HT-29 (cell line): ENCODE data around the gene BEAN1. TPM values are rescaled to one million over a fixed set of nuclear protein-coding genes. Genes with fewer than 3 reads are reported as not detected.

ENCODE experiments used
- DNase-seq: peaks from one replicate; pipeline ENCODE4 v3.0.0-alpha.2; 2015; ENCODE audit warnings: low spot score
- total RNA-seq: library from RNA; depleted of rRNA; stranded (reverse); fragments of >200 nt; shearing (Covaris generic); gene quantifications from 2 replicates; pipeline ENCODE4 v1.2.3, GENCODE V29; 2014

Gene BEAN1
- total RNA-seq, 1 experiment from 2014 or later, result not detected

DNA sequence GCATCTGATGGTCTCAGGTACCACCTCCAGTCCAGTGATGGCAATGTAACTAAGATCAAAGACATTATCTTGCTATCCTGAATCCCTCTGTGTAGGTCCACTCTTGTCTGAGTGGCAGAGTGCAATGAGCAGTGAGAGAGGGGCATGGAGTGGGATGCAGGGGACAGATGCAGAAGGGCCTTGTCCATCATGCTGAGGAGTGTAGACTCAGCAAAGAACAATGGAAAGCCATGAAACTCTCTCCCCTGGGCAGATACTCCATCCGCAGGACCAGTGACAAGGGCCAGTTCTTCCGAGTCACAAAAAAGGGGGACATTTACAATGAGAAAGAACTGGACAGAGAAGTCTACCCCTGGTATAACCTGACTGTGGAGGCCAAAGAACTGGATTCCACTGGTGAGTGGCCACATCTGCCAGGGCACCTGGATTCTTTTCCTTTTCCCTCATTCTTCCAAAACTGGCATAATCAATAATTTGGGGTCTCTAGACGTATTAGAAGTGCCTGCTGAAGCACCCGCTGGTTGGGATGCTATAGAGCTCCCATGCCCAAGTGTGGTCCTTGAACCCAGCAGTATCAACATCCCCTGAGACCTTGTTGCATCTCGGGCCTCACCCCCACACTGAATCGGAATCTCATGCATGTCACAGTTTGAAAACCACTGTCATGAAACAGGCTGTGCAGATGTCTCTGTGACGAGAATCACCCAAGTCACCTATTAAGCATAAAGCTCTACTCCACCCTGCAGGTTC lies 31.1 kb upstream of the BEAN1 start:
- no peak for DNase-seq

DNA sequence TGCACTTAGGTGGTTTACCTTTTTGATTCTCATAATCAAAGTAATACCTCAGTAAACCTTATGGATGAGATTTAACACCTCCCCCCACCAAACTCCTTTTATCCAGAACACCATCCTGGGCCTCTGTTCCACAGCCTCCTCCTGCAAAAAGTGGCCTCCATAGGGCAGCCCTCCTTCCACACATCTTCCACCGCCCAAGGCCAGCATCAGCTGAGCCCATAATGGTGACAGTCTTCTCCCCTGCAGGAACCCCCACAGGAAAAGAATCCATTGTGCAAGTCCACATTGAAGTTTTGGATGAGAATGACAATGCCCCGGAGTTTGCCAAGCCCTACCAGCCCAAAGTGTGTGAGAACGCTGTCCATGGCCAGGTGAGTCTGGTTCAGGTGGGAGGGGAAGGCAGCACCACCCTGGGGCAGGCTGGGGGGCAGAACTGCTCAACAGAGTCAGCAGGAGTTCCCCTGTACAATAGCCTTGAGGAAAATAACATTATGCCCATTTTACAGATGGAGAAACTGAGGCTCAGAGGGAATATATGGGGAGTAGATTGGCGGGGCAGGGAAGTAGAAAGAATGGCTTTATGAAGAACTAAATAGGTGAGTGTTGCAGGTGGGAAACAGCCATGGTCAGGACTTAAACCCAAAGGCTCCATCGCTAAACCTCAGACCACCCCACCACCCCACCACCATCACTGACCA lies 29.2 kb upstream of the BEAN1 start:
- DNase-seq, result no peak

DNA sequence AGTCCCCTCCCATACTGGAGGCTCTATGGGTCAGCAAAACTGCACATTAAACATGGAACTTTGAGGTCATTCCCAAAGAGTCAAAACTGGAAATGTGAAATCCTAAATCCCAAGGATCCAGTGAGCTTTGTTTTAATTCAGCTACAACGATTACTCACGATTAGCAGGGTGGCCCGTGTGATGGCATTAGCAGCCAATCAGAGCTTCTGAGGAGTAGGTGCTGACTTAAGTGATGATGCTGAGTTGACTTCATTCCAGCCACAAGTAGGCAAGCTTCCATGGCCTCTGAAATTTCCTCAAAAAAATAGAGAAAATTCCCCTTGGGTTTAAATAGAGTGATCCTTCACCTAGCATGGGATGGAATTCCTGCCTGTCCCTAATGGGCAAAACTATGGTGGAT lies 28.1 kb upstream of the BEAN1 start:
- no peak for DNase-seq

DNA sequence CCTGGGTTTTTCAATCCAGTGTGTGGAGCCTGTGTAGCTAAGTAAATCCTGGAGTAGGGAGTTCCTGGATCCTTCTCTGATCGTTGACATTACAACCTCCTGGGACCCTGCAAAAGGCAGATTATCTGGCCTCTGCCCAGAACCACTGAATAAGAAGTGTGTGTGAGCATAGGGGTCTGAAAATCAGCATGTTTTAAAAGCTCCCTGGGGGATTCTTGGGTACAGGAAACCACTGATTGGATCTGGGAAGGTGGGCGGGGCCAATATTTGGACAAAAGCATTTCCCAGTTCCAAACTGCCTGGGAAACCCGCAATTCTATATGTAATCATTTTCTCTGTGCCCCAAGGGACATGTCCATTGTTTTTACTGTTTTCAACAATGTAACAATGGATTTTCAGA lies 27.2 kb upstream of the BEAN1 start:
- DNase-seq, result no peak

DNA sequence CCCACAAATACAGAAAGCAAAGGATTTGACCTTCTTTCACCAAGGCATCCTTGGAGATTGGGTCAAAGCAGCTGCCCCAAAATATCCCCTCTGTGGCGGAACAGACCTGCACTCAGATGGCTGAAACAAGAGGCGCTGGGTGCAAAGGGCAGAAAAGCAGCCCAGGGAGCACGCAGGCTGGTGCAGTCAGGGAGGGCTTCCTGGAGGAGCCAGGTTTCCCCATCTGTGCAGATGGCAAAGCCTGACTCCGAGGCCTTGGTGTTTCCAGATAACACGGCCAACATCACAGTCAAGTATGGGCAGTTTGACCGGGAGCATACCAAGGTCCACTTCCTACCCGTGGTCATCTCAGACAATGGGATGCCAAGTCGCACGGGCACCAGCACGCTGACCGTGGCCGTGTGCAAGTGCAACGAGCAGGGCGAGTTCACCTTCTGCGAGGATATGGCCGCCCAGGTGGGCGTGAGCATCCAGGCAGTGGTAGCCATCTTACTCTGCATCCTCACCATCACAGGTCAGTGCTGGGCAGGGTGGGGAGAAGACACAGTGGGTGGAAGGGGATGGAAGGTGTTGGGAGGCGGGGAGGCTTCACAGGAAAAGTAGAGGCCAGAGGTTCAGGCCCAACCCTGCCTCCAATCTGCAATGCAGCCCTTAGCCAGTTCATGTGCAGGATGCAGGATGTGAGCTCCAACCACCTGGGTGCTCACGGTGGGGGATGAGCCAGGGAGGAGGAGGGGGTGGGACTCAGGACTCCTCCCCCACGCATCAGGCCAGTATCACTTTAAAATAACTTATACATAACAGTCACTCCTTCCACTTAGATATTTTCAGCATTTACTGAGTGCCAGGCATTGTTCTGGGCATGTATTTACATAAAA lies 26.4 kb upstream of the BEAN1 start:
- DNase-seq, result no peak

DNA sequence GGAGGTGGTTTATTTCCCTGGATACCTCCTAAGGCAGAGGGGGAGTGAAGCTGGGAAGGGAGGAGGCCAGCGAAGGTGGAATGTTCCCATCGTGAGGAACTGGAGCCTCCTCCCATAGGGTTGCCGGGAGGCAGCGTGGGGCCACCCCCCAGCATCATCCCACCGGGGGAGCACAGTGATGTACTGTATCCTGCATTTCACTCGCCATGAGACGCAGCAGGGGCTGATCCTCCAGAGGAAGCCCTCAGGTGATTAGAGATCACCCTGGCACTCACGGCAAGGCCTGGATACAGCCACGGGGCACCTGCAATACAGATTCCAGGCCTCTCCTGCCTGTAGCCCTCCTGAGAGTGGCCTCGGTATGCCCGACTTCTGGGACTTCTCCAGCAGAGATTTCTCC lies 25.5 kb upstream of the BEAN1 start:
- no peak for DNase-seq

DNA sequence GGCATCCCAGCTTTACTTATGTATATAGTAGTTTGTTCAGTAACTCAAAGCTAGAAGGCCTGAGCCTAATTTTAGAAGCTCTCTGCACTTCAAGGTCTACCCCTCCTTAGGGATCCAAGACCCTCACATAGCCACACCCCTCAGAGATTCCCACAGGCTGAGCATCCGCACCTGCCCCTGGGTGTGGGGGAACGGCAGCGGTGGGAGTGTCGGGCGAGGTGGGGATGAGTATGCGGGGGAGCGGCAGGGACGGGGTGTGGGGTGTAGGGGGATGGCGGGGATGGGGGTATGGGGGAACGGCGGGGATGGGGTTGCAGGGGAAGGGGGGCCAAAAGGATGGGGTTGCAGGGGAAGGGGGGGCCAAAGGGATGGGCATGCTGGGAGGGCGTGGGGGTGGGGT lies 24.9 kb upstream of the BEAN1 start:
- DNase-seq, result no peak

DNA sequence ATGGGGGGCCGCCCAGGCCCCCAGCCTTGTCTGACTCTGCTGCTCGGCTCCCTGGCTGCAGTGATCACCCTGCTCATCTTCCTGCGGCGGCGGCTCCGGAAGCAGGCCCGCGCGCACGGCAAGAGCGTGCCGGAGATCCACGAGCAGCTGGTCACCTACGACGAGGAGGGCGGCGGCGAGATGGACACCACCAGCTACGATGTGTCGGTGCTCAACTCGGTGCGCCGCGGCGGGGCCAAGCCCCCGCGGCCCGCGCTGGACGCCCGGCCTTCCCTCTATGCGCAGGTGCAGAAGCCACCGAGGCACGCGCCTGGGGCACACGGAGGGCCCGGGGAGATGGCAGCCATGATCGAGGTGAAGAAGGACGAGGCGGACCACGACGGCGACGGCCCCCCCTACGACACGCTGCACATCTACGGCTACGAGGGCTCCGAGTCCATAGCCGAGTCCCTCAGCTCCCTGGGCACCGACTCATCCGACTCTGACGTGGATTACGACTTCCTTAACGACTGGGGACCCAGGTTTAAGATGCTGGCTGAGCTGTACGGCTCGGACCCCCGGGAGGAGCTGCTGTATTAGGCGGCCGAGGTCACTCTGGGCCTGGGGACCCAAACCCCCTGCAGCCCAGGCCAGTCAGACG lies 24.4 kb upstream of the BEAN1 start:
- no peak for DNase-seq

DNA sequence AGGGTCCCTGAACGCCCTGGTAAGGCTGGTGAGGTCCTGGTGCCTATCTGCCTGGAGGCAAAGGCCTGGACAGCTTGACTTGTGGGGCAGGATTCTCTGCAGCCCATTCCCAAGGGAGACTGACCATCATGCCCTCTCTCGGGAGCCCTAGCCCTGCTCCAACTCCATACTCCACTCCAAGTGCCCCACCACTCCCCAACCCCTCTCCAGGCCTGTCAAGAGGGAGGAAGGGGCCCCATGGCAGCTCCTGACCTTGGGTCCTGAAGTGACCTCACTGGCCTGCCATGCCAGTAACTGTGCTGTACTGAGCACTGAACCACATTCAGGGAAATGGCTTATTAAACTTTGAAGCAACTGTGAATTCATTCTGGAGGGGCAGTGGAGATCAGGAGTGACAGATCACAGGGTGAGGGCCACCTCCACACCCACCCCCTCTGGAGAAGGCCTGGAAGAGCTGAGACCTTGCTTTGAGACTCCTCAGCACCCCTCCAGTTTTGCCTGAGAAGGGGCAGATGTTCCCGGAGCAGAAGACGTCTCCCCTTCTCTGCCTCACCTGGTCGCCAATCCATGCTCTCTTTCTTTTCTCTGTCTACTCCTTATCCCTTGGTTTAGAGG lies 23.5 kb upstream of the BEAN1 start:
- DNase-seq, result no peak

DNA sequence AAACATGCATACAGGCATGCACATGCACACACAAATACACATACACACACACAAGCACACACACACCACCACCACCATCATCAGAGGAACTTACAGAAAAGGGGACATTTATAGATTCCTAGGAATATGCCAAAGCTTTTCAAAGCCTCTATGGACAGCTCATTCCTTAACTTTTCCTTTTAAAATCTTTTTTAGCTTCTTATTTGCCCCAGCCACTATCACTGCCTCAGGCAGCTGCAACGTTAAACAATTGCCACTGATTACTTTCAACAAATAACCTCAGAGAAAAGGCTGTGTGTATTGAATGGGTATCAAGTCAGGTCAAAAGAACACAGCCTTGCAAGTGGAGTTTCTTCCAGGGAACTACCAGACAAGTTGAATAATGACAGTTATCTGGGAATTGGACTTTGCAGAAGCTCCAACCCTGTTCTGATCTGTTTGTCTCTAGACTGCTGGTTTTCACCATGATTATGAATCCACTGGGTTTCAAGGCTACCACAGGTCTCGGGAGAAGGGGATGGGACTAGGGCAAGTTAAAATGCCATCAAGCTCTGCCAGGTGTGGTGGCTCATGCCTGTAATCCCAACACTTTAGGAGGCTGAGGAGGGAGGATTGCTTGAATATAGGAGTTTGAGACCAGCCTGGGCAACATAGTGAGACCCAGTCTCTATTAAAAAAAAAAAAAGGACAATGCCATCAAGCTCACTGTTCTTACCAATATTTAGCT lies 21.9 kb upstream of the BEAN1 start:
- no peak for DNase-seq

DNA sequence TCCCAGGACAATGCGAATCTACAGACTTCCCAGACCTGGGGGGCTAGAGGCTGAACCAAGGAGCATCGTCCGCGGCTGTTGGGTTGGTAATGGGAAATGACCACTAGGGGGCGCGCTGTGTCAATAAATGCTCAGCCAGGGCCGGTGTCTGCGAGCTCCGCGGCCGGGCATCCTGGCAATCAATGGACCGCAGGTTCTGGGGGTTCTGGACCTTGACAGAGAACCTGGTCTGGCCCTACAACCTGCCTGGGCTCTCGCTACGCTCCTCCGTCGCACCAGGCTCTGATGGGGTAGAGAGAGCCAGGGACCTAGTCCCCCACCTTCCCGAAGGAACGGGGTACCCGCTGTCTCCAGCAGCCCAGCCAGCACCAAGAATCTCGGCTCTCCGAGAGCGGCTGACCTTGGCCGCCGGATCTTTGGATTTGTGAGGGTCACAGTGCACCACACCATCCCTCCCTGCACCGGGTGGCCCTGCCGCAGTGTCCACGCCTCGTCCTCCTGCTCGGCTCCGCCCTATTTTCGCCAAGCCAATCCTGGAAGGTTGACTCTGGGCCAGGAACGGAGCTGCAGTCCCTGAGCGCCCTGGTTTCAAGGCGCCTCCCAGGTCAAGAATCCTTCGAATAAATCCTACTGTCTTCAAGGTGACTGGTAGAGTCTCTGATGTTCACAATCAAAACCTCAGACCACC lies 20.4 kb upstream of the BEAN1 start:
- DNase-seq, result peak; percentile 89

DNA sequence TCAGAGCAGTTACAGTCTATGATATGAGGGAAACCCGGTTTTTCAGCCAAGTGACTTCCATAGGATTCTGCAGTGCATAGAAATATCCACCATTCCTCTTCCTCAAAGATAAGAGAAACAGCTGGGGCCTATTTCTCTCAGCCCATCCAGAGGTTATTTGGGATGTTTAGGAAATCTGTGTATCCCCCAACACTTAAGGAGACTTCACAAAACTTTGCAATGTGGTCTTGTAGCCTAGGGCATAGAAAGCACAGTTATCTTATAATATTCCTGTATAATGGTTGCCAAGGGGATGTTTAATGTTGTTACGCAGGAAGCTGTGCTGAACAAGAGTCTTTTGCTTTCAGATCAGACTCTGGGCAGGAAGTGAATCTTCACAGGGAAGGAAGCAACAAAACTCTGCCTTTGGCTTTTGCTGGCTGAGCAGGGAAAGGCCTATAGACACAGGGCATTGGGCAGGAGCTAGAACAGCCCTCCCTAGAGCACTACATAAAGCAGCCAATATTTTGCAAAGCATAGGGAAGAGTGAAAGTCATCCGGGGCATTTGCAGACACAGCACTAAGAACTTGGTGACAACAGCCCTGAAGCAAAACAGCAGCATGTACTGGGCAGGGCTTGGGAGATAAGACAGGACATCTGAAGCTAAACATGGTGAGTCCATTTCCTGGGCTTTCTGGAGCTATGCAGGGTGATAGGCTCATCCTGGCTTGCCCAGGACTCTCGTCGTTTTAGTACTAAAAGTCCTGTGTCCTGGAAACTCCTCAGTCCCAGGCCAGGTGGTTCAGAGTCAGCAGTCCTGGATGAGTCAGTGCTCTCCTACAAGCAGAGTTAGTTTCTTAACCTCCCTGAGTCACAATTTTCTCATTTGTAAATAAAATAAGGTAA lies 18.7 kb upstream of the BEAN1 start:
- DNase-seq, result peak; percentile 88

DNA sequence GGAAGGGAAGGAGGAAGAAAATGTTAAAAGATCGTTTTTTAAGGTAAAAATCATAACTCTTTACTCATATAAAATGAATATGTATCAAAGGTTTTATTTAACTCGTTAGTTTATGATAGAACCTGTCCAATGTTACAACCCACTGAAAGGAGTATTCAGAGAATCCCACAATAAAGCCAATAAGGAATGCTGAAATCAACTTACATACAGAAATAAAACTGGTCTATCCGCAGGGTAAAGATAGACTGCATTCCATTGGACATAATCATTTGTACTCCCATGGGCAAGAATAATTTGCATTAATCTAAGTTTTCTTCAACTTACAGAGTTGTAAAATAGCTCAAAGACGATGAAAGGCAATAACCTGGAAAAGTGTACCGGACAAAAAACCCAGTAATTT lies 17.9 kb upstream of the BEAN1 start:
- peak; percentile 55 for DNase-seq

DNA sequence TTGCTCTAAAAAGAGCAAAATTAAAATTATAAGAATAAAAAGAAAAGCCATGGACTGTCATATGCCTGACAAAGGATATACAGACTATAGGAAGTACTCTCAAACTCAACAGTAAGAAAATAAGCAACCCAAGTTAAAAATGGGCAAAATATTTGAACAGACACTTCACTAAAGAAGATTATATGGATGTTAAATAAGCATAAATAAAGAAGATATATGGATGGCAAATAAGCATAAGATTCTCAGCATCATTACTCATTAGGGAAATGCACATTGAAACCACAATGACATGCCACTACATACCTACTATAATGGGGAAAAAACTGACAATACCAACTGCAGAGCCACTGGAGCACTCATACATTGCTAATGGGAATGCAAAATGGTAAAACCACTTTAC lies 14.9 kb upstream of the BEAN1 start:
- DNase-seq, result no peak

DNA sequence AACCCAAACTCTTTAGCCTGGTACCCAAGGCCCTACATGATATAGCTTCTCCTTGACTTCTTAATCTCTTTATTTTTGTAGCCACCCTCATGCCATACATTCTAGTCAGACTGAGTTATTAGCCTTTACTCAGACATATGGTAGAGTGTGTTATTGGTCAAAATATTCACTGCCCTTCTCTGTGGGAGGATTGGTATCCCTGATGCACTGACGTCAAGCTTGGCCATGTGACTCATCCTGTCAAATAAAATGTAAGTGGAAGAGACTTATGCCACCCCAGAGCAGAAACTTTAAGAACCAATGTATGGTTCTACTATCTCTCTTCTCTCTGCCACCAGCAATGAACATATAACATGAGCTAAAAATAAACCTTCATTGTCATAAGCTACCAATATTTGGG lies 12.2 kb upstream of the BEAN1 start:
- DNase-seq, result no peak

DNA sequence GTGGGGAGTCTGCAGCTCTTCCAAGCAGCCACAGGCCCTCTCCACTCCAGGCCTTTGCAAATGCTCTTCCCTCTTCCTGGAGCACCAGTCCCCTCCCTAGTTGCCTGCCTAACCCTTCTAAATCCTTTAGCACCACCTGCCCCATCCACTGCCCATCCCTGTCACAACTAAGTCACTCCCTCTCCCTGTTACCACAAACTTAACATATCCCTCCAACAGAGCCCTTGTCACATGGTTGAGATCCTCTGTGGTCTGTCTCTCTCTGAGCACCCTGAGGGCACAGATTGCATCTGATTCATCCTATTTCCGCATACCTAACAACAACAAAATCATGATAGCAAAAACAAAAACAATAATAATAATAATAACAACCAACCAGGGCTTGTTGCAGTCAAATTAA lies 11.0 kb upstream of the BEAN1 start:
- DNase-seq, result no peak

DNA sequence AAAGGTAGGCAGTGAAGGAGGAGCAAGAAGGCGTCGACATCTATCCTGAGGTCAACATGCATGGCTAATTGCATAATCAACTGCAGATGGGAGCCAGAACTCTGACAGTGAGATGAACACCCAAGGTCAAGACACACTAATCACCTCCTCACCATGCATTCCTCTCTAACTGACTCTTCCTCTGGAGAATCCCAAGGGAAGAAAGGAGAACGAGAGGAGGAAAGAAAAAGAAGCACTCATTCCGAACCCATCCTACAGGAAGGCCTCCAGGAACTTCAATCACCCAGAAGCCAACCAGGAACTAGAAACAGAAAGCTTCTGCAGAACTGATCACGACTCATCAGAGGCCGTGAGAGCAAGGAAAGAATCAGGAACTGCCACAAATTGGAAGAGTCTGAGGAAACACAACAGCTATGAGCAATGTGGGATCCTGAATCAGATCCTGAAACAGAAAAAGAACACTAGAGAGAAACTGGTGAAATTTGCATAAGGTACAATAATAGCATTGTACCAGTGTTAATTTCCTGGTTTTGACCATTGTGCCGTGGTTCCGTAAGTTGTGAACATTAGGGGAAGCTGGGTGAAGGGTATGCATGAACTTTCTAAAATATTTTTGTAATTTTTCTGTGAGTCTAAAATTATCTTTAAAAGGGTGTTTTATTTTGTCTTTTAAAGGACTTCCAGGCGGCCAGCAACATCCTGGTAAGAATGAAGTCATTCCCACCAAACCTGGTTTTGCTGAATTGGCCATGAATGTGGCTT lies 10.0 kb upstream of the BEAN1 start:
- no peak for DNase-seq

DNA sequence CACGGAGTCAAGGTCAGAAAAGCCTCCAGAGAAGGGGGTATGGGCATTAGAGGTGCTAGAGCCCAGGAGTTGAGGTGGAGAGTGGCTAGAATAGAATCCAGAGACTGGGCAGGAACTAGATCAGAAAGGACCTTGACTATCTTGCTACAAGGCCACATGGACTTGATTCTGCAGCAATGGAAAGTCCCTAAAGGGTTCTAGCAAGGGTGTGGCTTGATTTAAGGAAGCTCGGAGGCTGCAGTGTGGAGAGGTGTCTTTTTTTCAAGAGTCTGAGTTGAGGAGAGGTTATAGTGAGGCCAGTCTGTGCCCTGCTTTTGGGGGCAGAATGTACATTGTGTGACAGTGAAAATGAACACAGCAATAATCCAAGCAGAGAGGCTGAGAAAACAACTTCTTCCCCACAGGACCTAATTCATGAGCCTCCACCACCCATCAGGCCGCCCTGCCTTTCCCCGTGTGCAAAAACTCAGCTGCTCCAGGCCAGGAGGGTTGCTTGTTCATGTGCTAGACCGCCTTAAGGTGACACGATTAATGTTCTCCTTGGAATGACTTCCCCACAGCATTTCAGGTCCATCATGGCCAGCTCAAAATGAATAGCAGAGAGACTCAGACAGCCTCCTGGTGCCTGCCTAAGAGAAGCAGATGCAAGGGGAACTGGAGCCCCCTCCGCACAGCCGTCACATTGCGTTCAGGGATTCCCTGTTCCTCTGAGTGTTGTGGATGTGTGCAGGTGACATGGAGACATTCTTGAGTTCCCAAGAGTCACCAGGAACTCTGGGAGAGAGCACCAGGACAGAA lies 8.7 kb upstream of the BEAN1 start:
- no peak for DNase-seq
